Uterus (tissue), 2 donors: ENCODE data around the gene C17orf50.

ENCODE experiments used
- POLR2A ChIP-seq, 2 donors: fragments of 450-650 bp; IDR thresholded peaks; one replicate each; pipeline ENCODE4 v1.6.1; 2016; ENCODE audit warnings: antibody characterized with exemption in 2 of 2, mild to moderate bottlenecking in 1 of 2, moderate library complexity in 1 of 2
- TF ChIP-seq, protein P1 (sequence below), 4 experiments: fragments of 200-600 bp in 2 of 4; fragments of 450-650 bp in 2 of 4; sonication (generic) in 2 of 4; IDR thresholded peaks; one replicate each; pipeline ENCODE4 v1.5.1; 2016 to 2019; ENCODE audit warnings: antibody characterized with exemption in 4 of 4, mild to moderate bottlenecking in 2 of 4, moderate library complexity in 1 of 4

DNA sequence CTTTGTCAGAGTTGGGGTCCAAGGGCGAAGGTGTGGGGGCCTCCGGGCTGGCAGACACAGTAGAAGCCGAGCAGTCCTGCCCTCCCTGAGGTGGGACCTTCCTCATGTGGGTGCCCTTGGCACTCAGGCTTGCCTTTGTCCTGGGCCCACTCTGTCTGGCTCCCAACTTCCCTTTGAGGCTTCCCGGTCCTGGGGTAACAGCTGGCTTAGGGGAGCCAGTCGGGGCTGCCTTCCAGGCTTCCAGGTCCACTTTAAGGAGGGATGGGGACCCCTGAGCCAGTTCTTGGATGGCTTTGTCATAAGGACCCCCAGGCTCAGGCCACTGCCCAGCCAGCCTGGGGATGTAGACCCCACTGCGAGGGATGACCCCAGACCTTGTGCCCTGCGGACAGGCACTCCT, 15.4 kb upstream of the C17orf50 start:
- TF ChIP-seq, protein P1, sequence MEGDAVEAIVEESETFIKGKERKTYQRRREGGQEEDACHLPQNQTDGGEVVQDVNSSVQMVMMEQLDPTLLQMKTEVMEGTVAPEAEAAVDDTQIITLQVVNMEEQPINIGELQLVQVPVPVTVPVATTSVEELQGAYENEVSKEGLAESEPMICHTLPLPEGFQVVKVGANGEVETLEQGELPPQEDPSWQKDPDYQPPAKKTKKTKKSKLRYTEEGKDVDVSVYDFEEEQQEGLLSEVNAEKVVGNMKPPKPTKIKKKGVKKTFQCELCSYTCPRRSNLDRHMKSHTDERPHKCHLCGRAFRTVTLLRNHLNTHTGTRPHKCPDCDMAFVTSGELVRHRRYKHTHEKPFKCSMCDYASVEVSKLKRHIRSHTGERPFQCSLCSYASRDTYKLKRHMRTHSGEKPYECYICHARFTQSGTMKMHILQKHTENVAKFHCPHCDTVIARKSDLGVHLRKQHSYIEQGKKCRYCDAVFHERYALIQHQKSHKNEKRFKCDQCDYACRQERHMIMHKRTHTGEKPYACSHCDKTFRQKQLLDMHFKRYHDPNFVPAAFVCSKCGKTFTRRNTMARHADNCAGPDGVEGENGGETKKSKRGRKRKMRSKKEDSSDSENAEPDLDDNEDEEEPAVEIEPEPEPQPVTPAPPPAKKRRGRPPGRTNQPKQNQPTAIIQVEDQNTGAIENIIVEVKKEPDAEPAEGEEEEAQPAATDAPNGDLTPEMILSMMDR (IDR thresholded peaks at IDR 0.05): no peak
- TF ChIP-seq POLR2A (IDR thresholded peaks at IDR 0.05): no peak
